SK-N-SH (cell line): Measurements from ENCODE around the gene SF3A2.

Experiments
- EP300 ChIP-seq, 2 experiments: IDR thresholded peaks; 2 replicates each; pipeline versions ENCODE4 v1.4.0 to v1.6.1; 2012; ENCODE audit warnings: borderline replicate concordance in 1 of 2, low read depth in 1 of 2, low read length in 1 of 2
- FOSL2 ChIP-seq: IDR thresholded peaks from 2 replicates; pipeline ENCODE4 v1.4.0; 2012; ENCODE audit warnings: low read depth, mild to moderate bottlenecking, moderate library complexity, borderline replicate concordance
- RAD21 ChIP-seq: IDR thresholded peaks from 2 replicates; pipeline ENCODE4 v1.6.1; 2012; ENCODE audit warnings: mild to moderate bottlenecking, low read length
- RXRA ChIP-seq: IDR thresholded peaks from 2 replicates; pipeline ENCODE4 v1.4.0; 2012; ENCODE audit warnings: low read depth, mild to moderate bottlenecking, borderline replicate concordance
- YY1 ChIP-seq: IDR thresholded peaks from 2 replicates; pipeline ENCODE4 v1.4.0; 2012; ENCODE audit warnings: low read depth, mild to moderate bottlenecking
- TF ChIP-seq, protein P1 (sequence below): fragments of 200-600 bp; sonication (generic); IDR thresholded peaks from 2 replicates; pipeline ENCODE4 v1.6.1; 2017; ENCODE audit warnings: antibody characterized with exemption, mild to moderate bottlenecking, moderate library complexity

DNA sequence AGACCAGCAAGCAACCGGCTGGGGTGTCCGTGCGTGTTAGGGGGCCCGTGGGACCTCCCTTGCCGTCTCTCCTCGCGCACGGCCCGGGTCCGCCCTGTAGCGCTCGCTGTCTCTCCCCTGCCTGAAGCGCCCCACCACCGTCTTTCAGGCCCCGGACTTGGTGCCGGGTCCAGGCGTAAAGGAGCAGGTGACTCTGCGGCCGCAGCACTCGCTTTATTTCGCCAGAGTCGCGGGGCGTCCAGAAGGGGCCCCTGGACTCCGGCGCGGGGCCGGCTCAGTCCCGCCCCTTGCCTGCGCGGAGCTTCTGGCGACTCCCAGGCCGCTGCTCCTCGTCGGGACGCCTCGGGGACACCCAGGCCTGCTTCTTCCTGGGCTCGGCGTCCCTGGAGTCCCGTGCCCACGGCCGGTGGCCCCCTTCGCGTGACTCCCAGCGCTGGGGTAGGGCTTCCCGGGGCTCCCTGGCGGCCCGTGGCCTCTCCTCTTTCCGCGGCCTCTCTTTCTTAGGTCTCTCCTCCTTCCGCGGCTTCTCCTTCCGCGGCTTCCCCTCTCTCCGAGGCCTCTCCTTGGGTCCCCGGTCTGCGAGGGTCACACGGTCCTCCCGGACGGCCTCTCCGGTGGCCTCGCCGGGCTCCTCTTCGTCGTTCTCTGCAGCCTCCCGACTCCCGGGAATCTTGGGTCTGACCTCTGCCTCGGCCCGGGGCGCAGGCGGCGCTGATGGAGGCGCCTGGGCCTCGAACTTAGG, 15.6 kb downstream of the SF3A2 start:
- TF ChIP-seq RXRA (no peak), YY1 (no peak), EP300 (IDR thresholded peaks at IDR 0.05; ENCODE audit: borderline replicate concordance in 1 of 2, low read depth in 1 of 2, low read length in 1 of 2) (no peak), FOSL2 (no peak), RAD21 (no peak)
- TF ChIP-seq, protein P1, sequence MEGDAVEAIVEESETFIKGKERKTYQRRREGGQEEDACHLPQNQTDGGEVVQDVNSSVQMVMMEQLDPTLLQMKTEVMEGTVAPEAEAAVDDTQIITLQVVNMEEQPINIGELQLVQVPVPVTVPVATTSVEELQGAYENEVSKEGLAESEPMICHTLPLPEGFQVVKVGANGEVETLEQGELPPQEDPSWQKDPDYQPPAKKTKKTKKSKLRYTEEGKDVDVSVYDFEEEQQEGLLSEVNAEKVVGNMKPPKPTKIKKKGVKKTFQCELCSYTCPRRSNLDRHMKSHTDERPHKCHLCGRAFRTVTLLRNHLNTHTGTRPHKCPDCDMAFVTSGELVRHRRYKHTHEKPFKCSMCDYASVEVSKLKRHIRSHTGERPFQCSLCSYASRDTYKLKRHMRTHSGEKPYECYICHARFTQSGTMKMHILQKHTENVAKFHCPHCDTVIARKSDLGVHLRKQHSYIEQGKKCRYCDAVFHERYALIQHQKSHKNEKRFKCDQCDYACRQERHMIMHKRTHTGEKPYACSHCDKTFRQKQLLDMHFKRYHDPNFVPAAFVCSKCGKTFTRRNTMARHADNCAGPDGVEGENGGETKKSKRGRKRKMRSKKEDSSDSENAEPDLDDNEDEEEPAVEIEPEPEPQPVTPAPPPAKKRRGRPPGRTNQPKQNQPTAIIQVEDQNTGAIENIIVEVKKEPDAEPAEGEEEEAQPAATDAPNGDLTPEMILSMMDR = no peak
